ENCODE measurements around the gene NFS1.
"Not testable (repeated sequence)": the region's sequence is repeated elsewhere in the genome, so short reads cannot be mapped to it uniquely, and the experiment has no call there.

The NFS1 gene

DNA sequence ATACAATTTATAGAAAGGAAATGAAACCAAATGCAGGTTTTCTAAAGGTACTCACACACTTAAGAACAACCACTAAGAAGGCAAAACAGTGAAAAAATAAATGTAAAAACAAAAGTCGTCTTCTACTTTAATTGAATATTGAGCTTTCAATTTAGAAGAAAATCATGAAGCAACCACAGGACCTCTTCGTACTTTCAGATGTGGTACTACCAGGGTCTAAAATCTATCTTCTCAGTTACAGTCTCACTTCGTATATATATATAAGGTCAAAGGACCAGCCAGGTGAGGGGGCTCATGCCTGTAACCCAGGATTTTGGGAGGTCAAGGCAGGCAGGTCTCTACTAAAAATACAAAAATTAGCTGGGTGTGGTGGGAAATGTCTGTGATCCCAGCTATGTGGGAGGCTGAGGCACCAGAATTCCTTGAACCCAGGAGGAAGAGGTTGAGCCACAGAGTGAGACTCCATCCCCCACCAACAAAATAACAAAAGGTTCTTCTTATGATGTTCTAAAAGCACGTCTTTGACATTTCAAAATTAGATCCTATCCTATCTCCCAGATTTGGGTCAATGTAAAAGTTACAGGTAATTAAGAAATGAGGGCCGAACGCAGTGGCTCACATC, 12.5 kb upstream of the NFS1 start:
- H3K4me3 ChIP-seq (ENCODE audit: low read depth, low read length): no peak overlapping the region
- TF ChIP-seq, protein P1, sequence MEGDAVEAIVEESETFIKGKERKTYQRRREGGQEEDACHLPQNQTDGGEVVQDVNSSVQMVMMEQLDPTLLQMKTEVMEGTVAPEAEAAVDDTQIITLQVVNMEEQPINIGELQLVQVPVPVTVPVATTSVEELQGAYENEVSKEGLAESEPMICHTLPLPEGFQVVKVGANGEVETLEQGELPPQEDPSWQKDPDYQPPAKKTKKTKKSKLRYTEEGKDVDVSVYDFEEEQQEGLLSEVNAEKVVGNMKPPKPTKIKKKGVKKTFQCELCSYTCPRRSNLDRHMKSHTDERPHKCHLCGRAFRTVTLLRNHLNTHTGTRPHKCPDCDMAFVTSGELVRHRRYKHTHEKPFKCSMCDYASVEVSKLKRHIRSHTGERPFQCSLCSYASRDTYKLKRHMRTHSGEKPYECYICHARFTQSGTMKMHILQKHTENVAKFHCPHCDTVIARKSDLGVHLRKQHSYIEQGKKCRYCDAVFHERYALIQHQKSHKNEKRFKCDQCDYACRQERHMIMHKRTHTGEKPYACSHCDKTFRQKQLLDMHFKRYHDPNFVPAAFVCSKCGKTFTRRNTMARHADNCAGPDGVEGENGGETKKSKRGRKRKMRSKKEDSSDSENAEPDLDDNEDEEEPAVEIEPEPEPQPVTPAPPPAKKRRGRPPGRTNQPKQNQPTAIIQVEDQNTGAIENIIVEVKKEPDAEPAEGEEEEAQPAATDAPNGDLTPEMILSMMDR (IDR thresholded peaks at IDR 0.05; ENCODE audit: low read depth, low read length, missing control alignments): no peak
- in situ Hi-C loops (cut with HindIII; ENCODE audit: low sequenced_read_pairs): no loop called here
- no peak for DNase-seq (ENCODE audit: low read depth)

DNA sequence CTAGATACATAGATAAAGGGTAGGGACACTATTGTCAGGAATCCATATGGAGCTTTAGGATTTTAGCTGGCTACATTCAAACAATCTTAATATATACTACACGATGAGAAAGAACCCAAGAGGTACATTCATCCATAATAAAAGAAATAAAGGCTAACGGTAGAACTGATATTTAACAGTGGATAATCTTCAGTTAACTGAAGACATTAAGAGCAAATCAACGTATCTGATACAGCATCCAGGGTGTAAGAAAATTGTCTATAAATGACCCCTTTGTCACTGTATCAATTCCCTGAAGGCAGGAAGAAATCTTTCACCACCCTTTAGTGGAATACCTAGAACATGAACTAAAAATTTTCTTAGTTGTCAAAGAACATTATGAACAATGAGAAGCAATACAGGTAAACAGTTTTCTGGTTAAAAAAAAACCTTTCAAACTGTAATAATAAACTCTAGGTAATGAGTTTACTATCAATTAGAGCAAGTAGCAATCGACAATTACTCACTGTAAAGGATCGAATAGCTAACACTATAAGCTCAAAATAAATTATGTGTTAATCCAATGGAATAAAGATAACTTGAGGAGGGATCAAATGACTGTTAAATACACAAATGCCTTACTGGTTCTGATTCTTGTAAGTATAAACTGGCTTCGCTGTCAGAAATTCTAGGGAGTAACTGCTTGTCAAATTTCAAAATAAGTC, 11.9 kb upstream of the NFS1 start:
- TF ChIP-seq, protein P1 (IDR thresholded peaks at IDR 0.05; ENCODE audit: low read depth, low read length, missing control alignments): no peak
- in situ Hi-C loops (cut with HindIII; ENCODE audit: low sequenced_read_pairs): no loop called here
- H3K4me3 ChIP-seq (ENCODE audit: low read depth, low read length): no peak overlapping the region
- DNase-seq (ENCODE audit: low read depth): no peak

DNA sequence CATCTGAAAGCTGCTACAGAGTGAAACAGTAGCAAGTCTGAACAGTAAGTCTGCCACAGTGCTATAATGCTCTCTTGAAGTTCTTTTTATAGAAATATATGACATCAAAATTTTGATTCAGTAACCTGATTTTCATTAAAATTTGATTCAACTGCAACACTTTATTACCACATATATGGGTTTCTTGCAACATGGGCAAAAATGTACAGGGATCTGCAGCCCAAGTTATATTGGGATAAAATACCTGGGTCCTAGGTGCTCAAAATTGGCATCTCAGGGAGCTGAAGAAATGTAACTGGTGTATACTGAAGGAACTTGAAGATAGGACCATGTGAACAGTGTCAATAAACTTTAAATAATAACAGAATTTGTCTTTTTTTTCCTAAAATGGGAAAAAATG, 10.9 kb upstream of the NFS1 start:
- no peak for DNase-seq (ENCODE audit: low read depth)
- TF ChIP-seq, protein P1 (IDR thresholded peaks at IDR 0.05; ENCODE audit: low read depth, low read length, missing control alignments): no peak
- in situ Hi-C loops (cut with HindIII; ENCODE audit: low sequenced_read_pairs): no loop called here
- H3K4me3 ChIP-seq (ENCODE audit: low read depth, low read length): no peak overlapping the region

DNA sequence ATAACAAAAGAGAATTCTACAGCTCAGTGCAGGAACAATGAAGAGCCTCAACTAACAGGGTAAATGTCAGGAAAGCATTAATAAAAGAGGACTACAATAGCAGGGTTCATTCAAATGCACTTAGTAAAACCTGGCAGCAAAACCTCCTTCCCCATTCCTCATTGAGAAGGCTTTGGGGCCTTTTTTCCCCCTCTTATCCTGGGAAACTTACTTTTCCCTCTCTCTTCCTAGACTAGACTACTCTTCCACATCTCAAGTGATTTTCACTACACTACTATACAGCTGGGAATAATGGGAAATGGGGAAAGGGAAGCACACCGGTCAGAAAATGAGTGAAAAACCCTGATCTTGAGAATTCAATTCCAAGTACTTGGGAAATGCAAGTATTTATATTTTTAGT, 10.1 kb upstream of the NFS1 start:
- no peak for DNase-seq (ENCODE audit: low read depth)
- TF ChIP-seq, protein P1 (IDR thresholded peaks at IDR 0.05; ENCODE audit: low read depth, low read length, missing control alignments): no peak
- in situ Hi-C loops (cut with HindIII; ENCODE audit: low sequenced_read_pairs): no loop called here
- no peak overlapping the region for H3K4me3 ChIP-seq (ENCODE audit: low read depth, low read length)

DNA sequence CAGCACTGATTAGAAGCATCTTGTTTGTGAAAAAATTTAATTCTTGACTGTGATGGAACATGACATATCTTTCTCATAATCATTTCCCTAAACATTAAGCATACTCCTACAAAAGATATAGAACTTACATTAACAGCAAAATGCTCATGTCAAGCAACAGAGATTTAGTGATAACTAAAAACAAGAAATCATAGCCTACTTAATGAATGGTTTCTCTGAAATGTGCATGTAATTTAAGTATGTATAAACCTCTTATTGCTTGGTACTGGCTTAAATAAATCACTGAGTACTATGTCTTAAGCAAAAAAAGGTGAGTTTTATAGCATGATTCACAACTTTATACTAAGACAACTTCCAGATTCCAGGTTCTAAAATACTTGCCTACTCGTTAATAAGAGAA, 9.3 kb upstream of the NFS1 start:
- no peak for DNase-seq (ENCODE audit: low read depth)
- in situ Hi-C loops (cut with HindIII; ENCODE audit: low sequenced_read_pairs): no loop called here
- TF ChIP-seq, protein P1 (IDR thresholded peaks at IDR 0.05; ENCODE audit: low read depth, low read length, missing control alignments): no peak
- H3K4me3 ChIP-seq (ENCODE audit: low read depth, low read length): no peak overlapping the region

DNA sequence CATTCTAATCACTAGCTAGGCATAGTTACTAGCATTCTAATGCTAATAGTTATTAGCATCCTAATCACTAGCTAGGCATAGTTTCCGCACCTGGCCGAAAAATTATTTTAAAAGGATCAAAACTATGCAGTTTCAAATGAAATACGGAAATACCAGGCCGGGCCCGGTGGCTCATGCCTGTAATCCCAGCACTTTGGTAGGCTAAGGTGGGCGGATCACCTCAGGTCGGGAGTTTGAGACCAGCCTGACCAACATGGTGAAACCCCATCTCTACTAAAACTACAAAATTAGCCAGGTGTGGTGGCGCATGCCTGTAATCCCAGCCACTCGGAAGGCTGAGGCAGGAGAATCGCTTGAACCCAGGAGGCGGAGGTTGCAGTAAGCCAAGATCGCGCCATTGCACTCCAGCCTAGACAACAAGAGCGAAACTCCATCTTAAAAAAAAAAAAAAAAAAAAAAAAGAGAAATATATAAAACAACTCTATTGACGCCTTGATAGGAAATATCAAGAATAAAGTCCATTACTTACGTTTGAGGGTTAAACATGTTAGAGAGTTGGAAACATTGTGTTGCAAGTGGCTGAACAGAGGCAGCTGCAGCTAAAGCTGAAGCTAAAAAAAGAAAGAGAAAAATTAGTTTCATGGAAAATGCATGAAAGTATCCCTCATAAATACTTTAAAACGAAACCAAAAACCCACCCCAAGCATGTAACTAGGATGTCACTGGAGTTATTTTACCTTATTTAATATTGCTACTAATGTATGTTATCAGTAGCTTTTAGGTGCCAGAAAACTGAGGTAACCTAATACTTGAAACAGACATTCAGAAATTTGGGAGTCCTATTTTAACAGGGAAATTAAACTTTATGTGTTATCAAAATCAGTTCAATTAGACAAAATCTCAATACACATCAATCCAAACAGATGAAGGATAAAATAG, 7.7 kb upstream of the NFS1 start:
- H3K4me3 ChIP-seq (ENCODE audit: low read depth, low read length); in situ Hi-C loops (cut with HindIII; ENCODE audit: low sequenced_read_pairs); DNase-seq (ENCODE audit: low read depth): not testable (repeated sequence)

DNA sequence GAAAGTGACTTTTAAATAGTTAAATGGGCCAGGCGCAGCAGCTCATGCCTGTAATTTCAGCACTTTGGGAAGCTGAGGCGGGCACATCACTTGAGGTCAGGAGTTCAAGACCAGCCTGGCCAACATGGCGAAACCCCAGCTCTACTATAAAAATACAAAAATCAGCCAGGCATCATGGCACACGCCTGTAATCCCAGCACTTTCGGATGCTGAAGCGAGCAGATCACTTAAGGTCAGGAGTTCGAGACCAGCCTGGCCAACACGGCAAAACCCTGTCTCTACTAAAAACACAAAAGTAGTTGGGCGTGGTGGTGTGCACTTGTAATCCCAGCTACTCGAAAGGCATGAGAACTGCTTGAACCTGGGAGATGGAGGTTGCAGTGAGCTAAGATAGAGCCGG, 6.7 kb upstream of the NFS1 start:
- DNase-seq (ENCODE audit: low read depth); H3K4me3 ChIP-seq (ENCODE audit: low read depth, low read length); in situ Hi-C loops (cut with HindIII; ENCODE audit: low sequenced_read_pairs): not testable (repeated sequence)
